Endothelial cell (in vitro differentiated cells): ENCODE measurements around the gene FAM221B. TPM values are rescaled to one million over a fixed set of nuclear protein-coding genes. Genes with fewer than 3 reads are reported as not detected.

Experiments used
- DNase-seq: peaks from one replicate; pipeline ENCODE4 v3.0.0; 2021; ENCODE audit warnings: low spot score
- H3K27ac Mint-ChIP-seq: one replicate; pipeline ENCODE4 v1.8.0; 2021; ENCODE audit warnings: mixed read lengths, inconsistent platforms; ENCODE audit not compliant: unreplicated experiment
- H3K27me3 Mint-ChIP-seq: one replicate; pipeline ENCODE4 v1.8.0; 2021; ENCODE audit warnings: mild to moderate bottlenecking, moderate library complexity, mixed read lengths, inconsistent platforms; ENCODE audit not compliant: unreplicated experiment
- H3K36me3 Mint-ChIP-seq: one replicate; pipeline ENCODE4 v1.8.0; 2021; ENCODE audit warnings: mild to moderate bottlenecking, low read depth, mixed read lengths, inconsistent platforms; ENCODE audit not compliant: unreplicated experiment
- H3K4me1 Mint-ChIP-seq: one replicate; pipeline ENCODE4 v1.8.0; 2021; ENCODE audit warnings: mild to moderate bottlenecking, mixed read lengths, inconsistent platforms; ENCODE audit not compliant: unreplicated experiment
- H3K4me3 Mint-ChIP-seq: one replicate; pipeline ENCODE4 v1.8.0; 2021; ENCODE audit warnings: mild to moderate bottlenecking, mixed read lengths, inconsistent platforms; ENCODE audit not compliant: unreplicated experiment
- H3K9me3 Mint-ChIP-seq: one replicate; pipeline ENCODE4 v1.8.0; 2021; ENCODE audit warnings: mixed read lengths, inconsistent platforms; ENCODE audit not compliant: unreplicated experiment
- CTCF ChIP-seq: fragments of 200-600 bp; sonication (generic); IDR thresholded peaks from one replicate; pipeline ENCODE4 v1.5.0; 2021; ENCODE audit warnings: antibody characterized with exemption; ENCODE audit not compliant: unreplicated experiment
- total RNA-seq: library from RNA; stranded (reverse); fragmentation: NEBNext Ultra II Directional; extraction: Animal tissue kit (Norgen Biotek cat#: 25700); gene quantifications from one replicate; pipeline ENCODE4 v1.2.1, GENCODE V29; 2021; ENCODE audit not compliant: unreplicated experiment

Gene FAM221B
- total RNA-seq, 1 donor from 2014 or later, result not detected

DNA sequence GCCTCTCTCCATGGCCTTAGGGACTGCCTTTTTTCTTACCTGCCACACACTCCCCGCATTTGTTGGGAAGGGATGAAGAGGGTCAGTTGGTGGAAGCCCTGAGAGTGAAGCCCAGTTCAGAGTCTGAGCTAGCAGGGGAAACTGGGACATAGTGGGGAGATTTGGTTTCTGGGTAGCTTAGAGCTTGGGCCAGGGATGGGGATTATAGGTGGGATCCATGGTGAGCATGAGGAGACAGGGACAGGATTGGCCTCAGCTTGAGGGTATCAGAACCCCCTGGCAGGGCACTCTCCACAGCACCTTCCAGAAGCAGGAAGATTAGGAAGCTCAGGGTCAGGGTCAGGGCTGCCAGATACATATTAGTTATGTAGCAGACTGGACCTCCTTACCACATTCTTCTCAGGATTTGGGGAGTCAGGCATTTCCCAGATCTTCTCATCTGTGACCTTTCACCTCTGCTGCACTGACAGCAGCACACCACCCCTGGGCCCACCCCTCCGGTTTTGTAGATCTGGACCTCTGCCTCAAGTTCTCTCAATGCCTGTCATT, 23.8 kb upstream of the FAM221B start:
- no peak overlapping the region for H3K4me3 Mint-ChIP-seq
- H3K27ac Mint-ChIP-seq, result no peak overlapping the region
- H3K27me3 Mint-ChIP-seq, result peaks cover 14% of the 10 kb centered on the region
- no peaks in the 10 kb centered on the region for H3K4me1 Mint-ChIP-seq
- TF ChIP-seq CTCF, result no peak
- DNase-seq, result no peak
- peaks cover 4% of the 10 kb centered on the region for H3K36me3 Mint-ChIP-seq
- H3K9me3 Mint-ChIP-seq, result no peaks in the 10 kb centered on the region

GRCh38 chr9:35847792-35848572, 19.4 kb upstream of the FAM221B start:
- Mint-ChIP-seq H3K36me3 (peaks cover 3% of the 10 kb centered on the region), H3K27me3 (peaks cover 14% of the 10 kb centered on the region), H3K4me3 (no peak overlapping the region), H3K9me3 (no peaks in the 10 kb centered on the region), H3K27ac (no peak overlapping the region), H3K4me1 (peaks cover 19% of the 10 kb centered on the region)
- no peak for TF ChIP-seq CTCF
- DNase-seq, result no peak

DNA sequence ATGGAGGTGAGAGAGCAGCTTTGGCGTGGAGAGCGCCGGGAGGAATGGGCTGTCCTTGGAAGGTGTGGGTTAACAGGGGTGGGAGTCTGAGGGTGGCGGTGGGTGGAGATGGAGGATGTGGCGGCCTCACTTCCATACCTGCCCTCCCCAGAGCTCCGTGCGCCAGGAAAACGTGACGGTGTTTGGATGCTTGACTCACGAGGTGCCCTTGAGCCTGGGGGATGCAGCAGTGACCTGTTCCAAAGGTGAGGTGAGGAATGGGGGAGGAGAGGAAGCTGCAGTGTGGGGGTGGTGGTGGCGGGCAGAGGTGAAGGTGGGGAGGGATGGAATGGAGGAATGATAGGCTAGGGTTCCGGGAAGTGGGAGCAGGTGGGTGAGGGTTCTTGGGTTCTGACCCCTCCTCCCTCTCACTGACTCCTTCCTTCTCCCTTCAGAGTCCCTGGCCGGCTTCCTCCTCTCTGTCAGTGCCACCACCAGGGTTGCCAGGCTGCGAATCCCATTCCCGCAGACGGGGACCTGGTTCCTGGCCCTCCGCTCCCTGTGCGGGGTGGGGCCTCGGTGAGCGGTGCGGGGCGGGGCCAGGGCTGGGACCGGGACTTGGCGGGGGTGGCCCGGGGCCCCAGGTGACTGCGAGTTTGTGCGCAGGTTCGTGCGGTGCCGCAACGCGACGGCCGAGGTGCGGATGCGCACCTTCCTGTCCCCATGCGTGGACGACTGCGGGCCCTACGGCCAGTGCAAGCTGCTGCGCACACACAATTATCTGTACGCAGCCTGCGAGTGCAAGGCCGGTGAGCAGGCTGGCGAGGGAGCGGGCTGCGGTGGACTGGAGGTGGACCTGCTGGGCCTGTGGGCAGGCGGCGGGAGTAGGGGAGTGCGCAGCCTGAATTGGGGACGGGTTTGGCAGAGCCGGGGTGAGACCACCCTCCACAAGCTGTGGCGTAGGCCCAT, 17.6 kb upstream of the FAM221B start:
- peaks cover 19% of the 10 kb centered on the region for H3K4me1 Mint-ChIP-seq
- H3K27ac Mint-ChIP-seq, result no peak overlapping the region
- peaks cover 3% of the 10 kb centered on the region for H3K36me3 Mint-ChIP-seq
- DNase-seq, result no peak
- TF ChIP-seq CTCF, result no peak
- no peaks in the 10 kb centered on the region for H3K9me3 Mint-ChIP-seq
- H3K27me3 Mint-ChIP-seq, result peaks cover 8% of the 10 kb centered on the region
- peak overlapping the region; percentile 47 for H3K4me3 Mint-ChIP-seq

DNA sequence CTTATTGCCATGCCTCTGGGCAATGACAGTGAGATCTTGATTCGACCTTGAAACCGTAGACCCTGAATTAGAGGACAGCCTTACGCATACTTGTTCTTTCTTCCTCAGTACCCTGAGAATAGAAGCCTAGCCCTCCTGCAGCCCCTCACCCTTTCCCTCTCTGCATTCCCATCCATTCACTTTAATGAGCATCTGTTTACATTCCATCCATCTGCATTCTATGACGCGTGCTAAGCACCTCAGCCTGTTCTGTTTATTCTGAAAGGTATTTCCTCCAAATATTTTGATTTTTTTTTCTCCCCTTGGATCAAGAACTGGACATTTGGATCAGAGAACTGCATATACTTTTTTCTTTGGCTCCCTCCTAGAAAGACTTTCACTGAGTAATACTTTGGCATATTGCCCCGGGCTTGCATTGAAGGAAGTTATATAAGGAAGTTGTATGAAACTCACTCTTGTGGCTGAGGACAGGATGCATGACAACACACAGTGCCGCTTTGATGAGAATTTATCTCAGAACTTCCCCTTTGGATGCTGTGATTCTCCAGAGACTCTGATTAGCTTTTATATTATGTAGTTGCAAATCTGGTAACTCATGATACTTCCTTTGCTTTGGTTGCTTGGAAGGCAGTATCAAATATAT, 16.2 kb upstream of the FAM221B start:
- H3K36me3 Mint-ChIP-seq, result peaks cover 3% of the 10 kb centered on the region
- DNase-seq, result no peak
- peaks cover 19% of the 10 kb centered on the region for H3K4me1 Mint-ChIP-seq
- H3K4me3 Mint-ChIP-seq, result no peak overlapping the region
- no peak overlapping the region for H3K27ac Mint-ChIP-seq
- H3K27me3 Mint-ChIP-seq, result peaks cover 10% of the 10 kb centered on the region
- no peaks in the 10 kb centered on the region for H3K9me3 Mint-ChIP-seq
- TF ChIP-seq CTCF, result no peak
